K562 (cell line): Measurements from ENCODE around the gene TOR1B. TPM values are rescaled to one million over a fixed set of nuclear protein-coding genes. Genes with fewer than 3 reads are reported as not detected.
A peak's percentile ranks its signal among the peaks of the same experiment; 100 is the strongest.

Source experiments
- ATF3 ChIP-seq, 2 experiments: fragments of 450-650 bp in 1 of 2; sonication (generic) in 1 of 2; formaldehyde crosslinking in 1 of 2; IDR thresholded peaks in 1 of 2; conservative IDR thresholded peaks in 1 of 2; 2 replicates each; pipeline versions ENCODE4 v1.6.1 to v1.8.1; 2016 to 2023; ENCODE audit warnings: mild to moderate bottlenecking in 2 of 2, moderate library complexity in 2 of 2, inconsistent platforms in 1 of 2, missing genetic modification reagents in 1 of 2
- E2F1 ChIP-seq: sonication (generic); formaldehyde crosslinking; IDR thresholded peaks from 2 replicates; pipeline ENCODE4 v1.8.1; 2023; ENCODE audit warnings: mild to moderate bottlenecking, missing genetic modification reagents, moderate library complexity
- EP300 ChIP-seq: IDR thresholded peaks from 2 replicates; pipeline ENCODE4 v1.6.1; 2012; ENCODE audit warnings: low read length, improper control_type of control experiment
- ERF ChIP-seq: fragments of 450-650 bp; formaldehyde crosslinking; IDR thresholded peaks from 2 replicates; pipeline ENCODE4 v1.4.0; 2020; ENCODE audit warnings: mild to moderate bottlenecking, mixed read lengths
- ESRRB ChIP-seq: fragments of 250-450 bp; sonication (Bioruptor Pico); IDR thresholded peaks from 2 replicates; pipeline ENCODE4 v1.5.0; 2020; ENCODE audit warnings: mild to moderate bottlenecking, moderate library complexity, borderline replicate concordance
- HDAC3 ChIP-seq: fragments of 450-650 bp; IDR thresholded peaks from 2 replicates; pipeline ENCODE4 v1.6.1; 2018; ENCODE audit warnings: borderline replicate concordance, mild to moderate bottlenecking, moderate library complexity; ENCODE audit not compliant: partially characterized antibody
- HMG20A ChIP-seq: fragments of 450-650 bp; formaldehyde crosslinking; conservative IDR thresholded peaks from 2 replicates; pipeline ENCODE4 v1.4.0; 2020; ENCODE audit warnings: mild to moderate bottlenecking, mixed read lengths
- MXI1 ChIP-seq: IDR thresholded peaks from 2 replicates; pipeline ENCODE4 v1.6.1; 2011; ENCODE audit warnings: low read depth, mild to moderate bottlenecking, improper control_type of control experiment, low read length
- RBM14 ChIP-seq: fragments of 200-400 bp; formaldehyde crosslinking; IDR thresholded peaks from 2 replicates; pipeline ENCODE4 v1.6.1; 2018; ENCODE audit warnings: low read depth, mild to moderate bottlenecking, low read length, moderate library complexity, borderline replicate concordance; ENCODE audit not compliant: insufficient read depth
- RBM25 ChIP-seq: fragments of 200-400 bp; formaldehyde crosslinking; IDR thresholded peaks from 2 replicates; pipeline ENCODE4 v1.6.1; 2018; ENCODE audit warnings: low read length, low read depth, moderate library complexity; ENCODE audit not compliant: severe bottlenecking
- RFX5 ChIP-seq: IDR thresholded peaks from 2 replicates; pipeline ENCODE4 v1.6.1; 2011; ENCODE audit warnings: low read depth, mild to moderate bottlenecking, improper control_type of control experiment, low read length
- SIN3B ChIP-seq: fragments of 450-650 bp; IDR thresholded peaks from 2 replicates; pipeline ENCODE4 v1.6.1; 2017; ENCODE audit warnings: low read depth, mild to moderate bottlenecking, moderate library complexity
- SIX5 ChIP-seq, 2 experiments: IDR thresholded peaks; 2 replicates each; pipeline ENCODE4 v1.6.1; 2011; ENCODE audit warnings: low read length in 2 of 2, borderline replicate concordance in 1 of 2, low read depth in 1 of 2, mild to moderate bottlenecking in 1 of 2, moderate library complexity in 1 of 2; ENCODE audit not compliant: insufficient read depth in 1 of 2
- SMARCA5 ChIP-seq: fragments of 450-650 bp; IDR thresholded peaks from 2 replicates; pipeline ENCODE4 v1.6.1; 2016
- TAF15 ChIP-seq: fragments of 200-400 bp; formaldehyde crosslinking; IDR thresholded peaks from 2 replicates; pipeline ENCODE4 v1.6.1; 2017; ENCODE audit warnings: mild to moderate bottlenecking, low read depth, low read length, moderate library complexity
- TAF9B ChIP-seq: fragments of 450-650 bp; IDR thresholded peaks from 2 replicates; pipeline ENCODE4 v1.6.1; 2018; ENCODE audit warnings: mild to moderate bottlenecking; ENCODE audit not compliant: partially characterized antibody
- TEAD1 ChIP-seq, 2 experiments: fragments of 450-650 bp in 1 of 2; sonication (generic) in 1 of 2; formaldehyde crosslinking; IDR thresholded peaks; 2 replicates each; pipeline versions ENCODE4 v1.4.0 to v1.8.0; 2020 to 2022; ENCODE audit warnings: mild to moderate bottlenecking in 2 of 2, missing genetic modification reagents in 1 of 2
- ZEB2 ChIP-seq: fragments of 450-650 bp; IDR thresholded peaks from 2 replicates; pipeline ENCODE4 v1.6.1; 2016
- ZNF165 ChIP-seq: fragments of 250-450 bp; sonication (Bioruptor Pico); IDR thresholded peaks from 2 replicates; pipeline ENCODE4 v1.4.0; 2020; ENCODE audit warnings: borderline replicate concordance
- ZNF316 ChIP-seq: fragments of 450-650 bp; IDR thresholded peaks from 2 replicates; pipeline ENCODE4 v1.6.1; 2016
- ZNF354B ChIP-seq: fragments of 250-450 bp; sonication (Bioruptor Pico); IDR thresholded peaks from 2 replicates; pipeline ENCODE4 v1.4.0; 2020
- polyA plus RNA-seq, 8 experiments: library from polyadenylated mRNA; depleted of rRNA in 4 of 8; stranded (reverse) in 5 of 8; unstranded in 3 of 8; fragments of >200 nt; fragmentation: Nextera tagmentation in 2 of 8; fragmentation: Illumina TruSeq in 1 of 8; extraction: Ambion mirVana in 2 of 8; extraction: Trizol in 1 of 8; gene quantifications; 2 replicates each; pipeline versions ENCODE4 v1.2.1 to v1.2.3, GENCODE V29; 2011 to 2014; ENCODE audit warnings: inconsistent platforms in 1 of 8, missing spikeins in 1 of 8
- total RNA-seq, 7 experiments: library from RNA; depleted of rRNA in 6 of 7; stranded (reverse); fragments of >200 nt in 6 of 7; fragmentation: Illumina TruSeq in 2 of 7; extraction: Trizol in 2 of 7; gene quantifications; 2 replicates each; pipeline versions ENCODE4 v1.2.1 to v1.2.3, GENCODE V29; 2011 to 2021; ENCODE audit warnings: low replicate concordance in 1 of 7
- TF ChIP-seq, protein P1 (sequence below): fragments of 250-450 bp; sonication (Bioruptor Pico); IDR thresholded peaks from 2 replicates; pipeline ENCODE4 v1.4.0; 2020; ENCODE audit warnings: mild to moderate bottlenecking, moderate library complexity

The TOR1B gene
- total and polyA plus RNA-seq, 9 of the 15 experiments (the other 6 are each of a cell fraction or from before 2014, with no cell fraction given): 4.2 to 36.5 (median 24.6) TPM

- TF ChIP-seq HMG20A: no peak
- no peak for TF ChIP-seq TEAD1 (CRISPR knock-in tag; IDR thresholded peaks at IDR 0.05)
- TF ChIP-seq, protein P1, sequence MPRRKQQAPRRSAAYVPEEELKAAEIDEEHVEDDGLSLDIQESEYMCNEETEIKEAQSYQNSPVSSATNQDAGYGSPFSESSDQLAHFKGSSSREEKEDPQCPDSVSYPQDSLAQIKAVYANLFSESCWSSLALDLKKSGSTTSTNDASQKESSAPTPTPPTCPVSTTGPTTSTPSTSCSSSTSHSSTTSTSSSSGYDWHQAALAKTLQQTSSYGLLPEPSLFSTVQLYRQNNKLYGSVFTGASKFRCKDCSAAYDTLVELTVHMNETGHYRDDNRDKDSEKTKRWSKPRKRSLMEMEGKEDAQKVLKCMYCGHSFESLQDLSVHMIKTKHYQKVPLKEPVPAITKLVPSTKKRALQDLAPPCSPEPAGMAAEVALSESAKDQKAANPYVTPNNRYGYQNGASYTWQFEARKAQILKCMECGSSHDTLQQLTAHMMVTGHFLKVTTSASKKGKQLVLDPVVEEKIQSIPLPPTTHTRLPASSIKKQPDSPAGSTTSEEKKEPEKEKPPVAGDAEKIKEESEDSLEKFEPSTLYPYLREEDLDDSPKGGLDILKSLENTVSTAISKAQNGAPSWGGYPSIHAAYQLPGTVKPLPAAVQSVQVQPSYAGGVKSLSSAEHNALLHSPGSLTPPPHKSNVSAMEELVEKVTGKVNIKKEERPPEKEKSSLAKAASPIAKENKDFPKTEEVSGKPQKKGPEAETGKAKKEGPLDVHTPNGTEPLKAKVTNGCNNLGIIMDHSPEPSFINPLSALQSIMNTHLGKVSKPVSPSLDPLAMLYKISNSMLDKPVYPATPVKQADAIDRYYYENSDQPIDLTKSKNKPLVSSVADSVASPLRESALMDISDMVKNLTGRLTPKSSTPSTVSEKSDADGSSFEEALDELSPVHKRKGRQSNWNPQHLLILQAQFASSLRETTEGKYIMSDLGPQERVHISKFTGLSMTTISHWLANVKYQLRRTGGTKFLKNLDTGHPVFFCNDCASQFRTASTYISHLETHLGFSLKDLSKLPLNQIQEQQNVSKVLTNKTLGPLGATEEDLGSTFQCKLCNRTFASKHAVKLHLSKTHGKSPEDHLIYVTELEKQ (CRISPR knock-in tag): no peak
- no peak for TF ChIP-seq RBM25
- TF ChIP-seq ZNF354B (CRISPR knock-in tag): no peak
- no peak for TF ChIP-seq ZEB2
- TF ChIP-seq SIN3B: 0 out of 2 replicates have a peak, but pooled peaks have one; percentile 23
- no peak for TF ChIP-seq RFX5
- TF ChIP-seq HDAC3: no peak
- no peak for TF ChIP-seq RBM14
- TF ChIP-seq E2F1: no peak
- no peak for TF ChIP-seq EP300
- no peak for TF ChIP-seq TAF15
- no peak for TF ChIP-seq ESRRB (CRISPR knock-in tag)
- TF ChIP-seq ZNF316: no peak
- 0 out of 2 replicates have a peak, but pooled peaks have one; percentile 20 for TF ChIP-seq ERF
- 0 out of 2 replicates have a peak, but pooled peaks have one; percentile 37 for TF ChIP-seq ZNF165 (CRISPR knock-in tag)
- TF ChIP-seq SMARCA5: no peak
- TF ChIP-seq MXI1: no peak
- TF ChIP-seq ATF3 (IDR thresholded peaks at IDR 0.05): no peak
- TF ChIP-seq ATF3 (CRISPR knock-in tag; conservative IDR thresholded peaks at IDR 0.05): no peak
- no peak for TF ChIP-seq SIX5 (IDR thresholded peaks at IDR 0.05; ENCODE audit: borderline replicate concordance in 1 of 2, insufficient read depth in 1 of 2, low read depth in 1 of 2, low read length in 2 of 2)
- no peak for TF ChIP-seq TAF9B
These were observed 20.0 kb downstream of the TOR1B start (continued) for GRCh38 chr9:129822898-129823541.
